GM10847 (cell line): ENCODE results near the gene C14orf93.

Experiments used
- POLR2A ChIP-seq: IDR thresholded peaks from 2 replicates; pipeline ENCODE4 v1.6.1; 2011; ENCODE audit not compliant: insufficient read length; ENCODE audit errors: extremely low read depth

C14orf93 gene

GRCh38 chr14:23033801-23034497 lies 24.0 kb upstream of the C14orf93 start:
- TF ChIP-seq POLR2A: no peak

- TF ChIP-seq POLR2A: no peak
Observed at GRCh38 chr14:23033251-23033727, 23.3 kb upstream of the C14orf93 start.

- no peak for TF ChIP-seq POLR2A
Observed at GRCh38 chr14:23030936-23031335, 21.0 kb upstream of the C14orf93 start.

- TF ChIP-seq POLR2A: no peak
Observed at GRCh38 chr14:23028799-23029198, 18.9 kb upstream of the C14orf93 start.

GRCh38 chr14:23025151-23025814 lies 15.3 kb upstream of the C14orf93 start:
- TF ChIP-seq POLR2A: no peak

GRCh38 chr14:23024612-23025075 lies 14.7 kb upstream of the C14orf93 start:
- no peak for TF ChIP-seq POLR2A

GRCh38 chr14:23023795-23024152 lies 13.8 kb upstream of the C14orf93 start:
- no peak for TF ChIP-seq POLR2A

GRCh38 chr14:23023022-23023794 lies 13.3 kb upstream of the C14orf93 start:
- TF ChIP-seq POLR2A: no peak

- no peak for TF ChIP-seq POLR2A
Observed at GRCh38 chr14:23021889-23022442, 12.0 kb upstream of the C14orf93 start.

- no peak for TF ChIP-seq POLR2A
Observed at GRCh38 chr14:23021434-23021833, 11.5 kb upstream of the C14orf93 start.

- no peak for TF ChIP-seq POLR2A
Observed at GRCh38 chr14:23020143-23021128, 10.5 kb upstream of the C14orf93 start.

GRCh38 chr14:23018107-23018506 lies 8.2 kb upstream of the C14orf93 start:
- TF ChIP-seq POLR2A: no peak

GRCh38 chr14:23017091-23017490 lies 7.1 kb upstream of the C14orf93 start:
- TF ChIP-seq POLR2A: no peak

GRCh38 chr14:23015618-23016017 lies 5.7 kb upstream of the C14orf93 start:
- TF ChIP-seq POLR2A: no peak
